GM18868 (cell line): ENCODE results near the gene UQCRC1.

ENCODE experiments used
- ATAC-seq: cut with Tn5 transposase; IDR thresholded peaks from one replicate; pipeline ENCODE4 v1.9.1; 2021; ENCODE audit warnings: mild to moderate bottlenecking, moderate library complexity; ENCODE audit not compliant: unreplicated experiment

The UQCRC1 gene

GRCh38 chr3:48575366-48575765 lies 34.1 kb downstream of the UQCRC1 start:
- ATAC-seq = no peak

DNA sequence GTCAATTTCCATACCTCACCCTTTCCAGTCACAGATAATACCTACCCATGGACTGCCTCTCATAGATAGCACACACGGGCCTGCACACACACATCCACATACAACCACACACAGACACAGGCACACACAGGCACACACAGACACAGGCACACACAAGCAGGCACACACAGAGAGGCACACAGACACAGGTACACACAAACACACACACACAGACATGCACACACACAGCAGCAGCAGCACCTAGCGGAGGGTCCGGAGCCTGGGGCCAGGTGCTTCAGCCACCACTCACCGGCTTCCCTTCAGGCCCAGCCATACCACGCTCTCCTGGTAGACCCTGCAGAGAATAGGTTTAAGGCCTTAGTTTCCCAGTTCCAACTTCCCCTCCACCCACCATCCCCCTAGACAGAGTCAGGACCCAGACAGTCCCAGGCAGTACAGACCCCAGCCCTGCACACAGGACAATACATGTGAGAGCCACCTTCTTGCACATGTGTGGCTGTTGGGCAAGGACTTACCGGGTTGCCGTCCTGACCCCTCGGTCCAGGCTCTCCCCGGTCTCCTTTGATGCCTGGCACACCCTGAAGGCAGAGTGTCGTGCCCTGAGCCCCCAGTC lies 35.4 kb downstream of the UQCRC1 start:
- no peak for ATAC-seq

GRCh38 chr3:48572517-48572916 lies 36.9 kb downstream of the UQCRC1 start:
- ATAC-seq = no peak

DNA sequence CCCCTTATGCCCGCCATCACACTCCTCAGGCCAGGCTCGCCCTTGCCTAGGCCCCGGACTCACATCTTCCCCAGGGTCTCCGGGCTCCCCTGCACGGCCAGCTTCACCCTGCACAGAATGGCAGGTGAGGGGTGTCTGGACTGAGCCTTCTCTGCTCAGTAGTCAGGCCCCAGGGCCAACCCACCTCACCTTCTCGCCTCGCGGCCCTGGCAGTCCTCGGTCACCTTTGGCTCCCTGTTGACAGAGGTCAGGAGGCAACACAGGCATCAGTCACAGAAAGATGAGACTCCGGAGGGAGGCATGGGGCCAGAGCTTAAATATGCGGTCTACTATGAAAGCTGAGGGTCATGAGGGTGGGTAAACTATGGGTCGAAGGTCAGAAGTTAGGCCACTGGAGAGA lies 37.5 kb downstream of the UQCRC1 start:
- no peak for ATAC-seq

GRCh38 chr3:48569808-48570450 lies 39.5 kb downstream of the UQCRC1 start:
- ATAC-seq = no peak

DNA sequence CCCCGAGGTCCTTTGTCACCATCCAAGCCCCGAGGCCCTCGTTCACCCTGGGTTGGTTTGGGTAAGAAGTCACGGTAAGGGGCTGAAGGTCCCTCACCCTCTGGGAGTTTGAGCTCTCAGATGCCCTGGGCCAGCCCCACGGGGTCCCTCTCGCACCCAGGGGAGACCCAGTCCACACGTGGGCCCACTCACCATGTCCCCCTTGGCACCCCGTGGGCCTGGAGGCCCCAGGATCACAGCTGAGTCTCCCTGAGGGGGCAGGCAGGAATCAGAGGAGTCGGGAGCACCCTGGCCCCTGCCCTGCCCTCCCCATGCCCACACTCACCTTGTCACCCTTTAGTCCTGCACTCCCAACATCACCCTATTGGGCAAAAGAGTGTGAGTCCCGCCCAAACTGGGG lies 40.0 kb downstream of the UQCRC1 start:
- no peak for ATAC-seq

DNA sequence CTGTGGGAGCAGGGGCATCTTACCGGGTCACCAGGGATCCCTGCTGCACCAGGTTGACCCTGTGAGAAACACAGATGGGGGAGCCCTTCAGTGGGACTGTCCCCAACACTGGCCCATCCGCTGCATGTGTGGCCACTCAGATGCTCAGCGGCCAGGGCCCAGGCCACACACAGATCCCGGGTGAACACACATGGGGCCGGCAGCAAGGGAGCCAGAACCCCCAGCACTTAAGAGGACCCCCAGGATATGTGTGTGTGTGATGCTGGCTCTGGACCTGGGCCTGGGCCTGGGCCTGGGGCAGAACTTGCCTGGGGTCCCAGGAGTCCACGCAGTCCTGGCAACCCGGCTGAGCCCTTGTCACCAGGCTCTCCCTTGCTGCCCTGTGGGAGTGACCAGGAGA lies 41.0 kb downstream of the UQCRC1 start:
- ATAC-seq = no peak

- ATAC-seq = no peak
Measured at GRCh38 chr3:48567500-48567899, 41.9 kb downstream of the UQCRC1 start.

- ATAC-seq = no peak
Measured at GRCh38 chr3:48567090-48567489, 42.4 kb downstream of the UQCRC1 start.

GRCh38 chr3:48566401-48566760 lies 43.1 kb downstream of the UQCRC1 start:
- no peak for ATAC-seq

- ATAC-seq = no peak
Measured at GRCh38 chr3:48565591-48566400, 43.6 kb downstream of the UQCRC1 start.

DNA sequence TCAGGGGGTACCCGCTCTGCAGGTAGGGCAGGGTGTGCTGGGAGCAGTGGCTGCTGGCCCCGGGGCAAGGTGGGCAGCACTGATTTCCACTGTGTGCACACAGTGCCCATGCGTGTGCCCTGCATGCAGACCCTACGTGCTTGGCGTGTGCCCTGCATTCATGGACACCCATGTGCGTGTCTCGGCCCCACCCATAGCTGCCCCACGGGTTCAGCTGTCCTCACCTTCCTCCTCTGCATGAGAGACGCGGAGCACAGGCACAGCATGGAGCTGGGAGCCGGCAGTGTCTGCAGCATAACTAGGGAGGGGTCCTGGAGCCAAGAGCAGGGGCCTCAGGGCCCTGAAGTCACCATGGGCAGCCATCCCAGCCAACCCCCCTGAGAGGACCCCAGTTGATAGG lies 44.3 kb downstream of the UQCRC1 start:
- no peak for ATAC-seq

GRCh38 chr3:48564667-48565066 lies 44.8 kb downstream of the UQCRC1 start:
- ATAC-seq = no peak

GRCh38 chr3:48564022-48564421 lies 45.4 kb downstream of the UQCRC1 start:
- ATAC-seq = no peak

GRCh38 chr3:48563382-48563918 lies 46.0 kb downstream of the UQCRC1 start, which contains the start of gene UCN2:
Gene UCN2 (minus strand): TSS chr3:48563781. CDS start chr3:48563124, 657 bp downstream.
- ATAC-seq = no peak

DNA sequence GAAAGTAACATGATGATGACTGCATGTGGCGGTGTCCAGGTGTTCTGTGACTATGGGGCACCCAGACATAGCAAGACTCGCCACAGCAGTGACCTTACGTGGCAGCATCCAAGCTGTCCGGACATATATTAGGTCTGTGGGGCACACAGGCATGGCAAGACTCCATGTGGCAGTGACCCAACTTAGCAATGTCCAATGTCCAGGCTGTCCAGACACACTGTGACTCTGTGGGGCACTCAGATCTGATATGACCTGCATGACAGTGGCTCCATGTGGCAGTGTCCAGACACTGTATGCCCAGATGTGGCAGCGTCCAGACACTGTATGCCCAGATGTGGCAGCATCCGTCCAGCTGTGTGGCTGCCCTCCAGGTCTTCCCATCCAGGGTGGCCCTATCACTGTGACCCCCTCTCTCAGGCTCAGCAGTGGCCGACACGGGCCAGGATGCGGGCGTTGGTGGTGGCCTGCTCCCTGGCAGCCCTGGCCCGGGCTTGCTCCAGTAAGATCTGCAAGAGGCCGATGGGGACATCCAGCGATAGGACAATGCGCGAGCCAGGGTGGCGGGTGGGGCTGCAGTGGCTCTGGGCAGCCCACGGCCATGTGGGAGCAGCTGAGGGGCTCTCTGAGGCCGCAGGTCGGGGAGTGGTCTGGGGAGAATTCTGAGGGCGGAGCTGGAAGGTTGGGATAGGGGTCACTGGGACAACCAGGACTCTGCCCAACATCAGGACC lies 46.9 kb downstream of the UQCRC1 start:
- no peak for ATAC-seq

DNA sequence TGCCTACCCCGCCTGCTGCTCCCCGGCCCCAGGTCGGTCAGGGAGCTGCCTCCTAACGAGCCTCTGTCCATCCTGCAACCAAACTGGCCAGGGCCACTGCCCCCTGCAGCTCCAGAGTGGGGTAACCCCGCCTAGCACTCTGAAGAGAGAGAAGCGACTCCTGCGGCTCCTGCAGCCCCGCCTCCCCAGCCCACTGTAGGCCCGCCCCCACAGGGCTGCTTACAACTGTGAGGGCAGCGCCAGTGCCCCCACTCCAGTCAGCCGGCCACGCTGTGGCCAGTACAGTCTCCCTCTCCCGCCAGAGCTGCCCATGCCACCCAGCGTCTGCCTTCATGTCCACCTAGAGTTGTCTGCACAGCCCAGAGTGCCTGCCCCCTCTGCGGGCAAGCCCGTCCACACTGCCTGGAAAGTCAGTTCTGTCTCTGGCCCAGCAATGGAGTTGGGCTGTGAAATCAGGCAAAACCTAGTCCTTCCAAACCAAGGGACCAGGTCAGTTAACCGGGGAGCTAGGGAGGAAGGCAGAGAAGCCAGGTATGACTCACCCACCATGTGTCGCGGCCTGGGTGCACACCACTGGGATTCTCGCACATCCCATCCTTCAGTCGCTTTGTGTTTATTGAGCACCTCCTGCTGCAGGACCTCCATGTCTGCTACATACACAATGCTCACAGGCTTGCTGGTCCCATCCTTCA lies 48.3 kb downstream of the UQCRC1 start:
- no peak for ATAC-seq

- no peak for ATAC-seq
Measured at GRCh38 chr3:48560648-48561018, 48.8 kb downstream of the UQCRC1 start.

DNA sequence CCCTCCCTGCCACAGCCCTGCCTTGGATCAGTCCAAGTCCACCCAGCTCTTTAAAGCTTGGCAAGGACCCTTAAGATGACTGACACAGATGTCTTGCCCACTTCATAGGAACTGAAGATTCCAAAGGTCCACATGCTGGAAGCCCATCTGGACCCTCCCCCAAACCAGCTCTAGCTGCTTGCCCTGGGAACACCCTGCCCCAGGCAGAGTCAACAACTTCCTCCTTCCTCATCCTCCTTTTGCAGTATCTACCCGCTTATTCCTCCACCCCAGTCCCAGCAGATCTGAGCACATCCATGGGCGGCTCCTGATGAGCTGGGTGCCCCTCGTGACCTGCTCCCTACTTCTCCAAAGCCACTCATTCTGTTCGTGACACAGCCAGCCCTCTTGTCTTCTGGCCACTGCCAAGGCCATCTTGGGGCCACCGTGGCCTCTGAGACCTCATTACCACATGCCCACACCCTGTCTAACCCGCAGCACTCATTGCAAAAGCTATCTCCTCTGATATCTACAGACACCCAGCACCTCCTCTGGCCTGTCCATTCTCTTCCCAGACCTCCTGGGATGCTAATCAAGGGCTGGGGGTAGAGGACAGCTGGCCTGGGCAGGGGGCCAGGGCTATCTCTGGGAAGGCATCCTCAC lies 50.8 kb downstream of the UQCRC1 start:
- no peak for ATAC-seq
